Erythroblast (primary cell): ENCODE measurements around the gene NFASC.

Experiments used
- GATA1 ChIP-seq: IDR thresholded peaks from 2 replicates; pipeline ENCODE4 v1.6.1; 2011; ENCODE audit warnings: low read depth, mild to moderate bottlenecking, control low read depth, low read length, moderate library complexity
- POLR2A ChIP-seq: IDR thresholded peaks from 2 replicates; pipeline ENCODE4 v1.6.1; 2011; ENCODE audit warnings: mild to moderate bottlenecking, low read length

DNA sequence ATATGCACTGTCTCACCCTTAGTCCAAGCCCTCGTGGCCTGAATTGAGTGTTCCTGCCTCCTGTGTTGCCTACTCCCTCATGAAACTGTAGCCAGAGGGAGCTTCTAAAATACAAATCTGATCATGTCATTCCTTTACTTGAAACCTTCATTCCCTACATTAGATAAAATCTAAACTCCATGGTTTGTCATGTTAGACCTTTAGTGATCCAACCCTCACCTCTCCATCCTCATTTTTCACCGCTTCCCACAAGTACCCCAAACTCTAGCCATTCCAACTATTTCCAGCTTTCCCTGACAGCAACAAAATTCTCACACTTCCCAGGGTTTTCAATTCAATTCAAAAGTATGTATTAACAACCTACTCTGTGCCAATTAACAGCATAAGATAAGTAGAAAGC lies 154.0 kb downstream of the NFASC start:
- TF ChIP-seq POLR2A (no peak), GATA1 (no peak)
